Measurements from ENCODE around the gene STX1A. TPM values are rescaled to one million over a fixed set of nuclear protein-coding genes. Genes with fewer than 3 reads are reported as not detected.
"Not testable (repeated sequence)": the region's sequence is repeated elsewhere in the genome, so short reads cannot be mapped to it uniquely, and the experiment has no call there.

STX1A gene
- total RNA-seq, 1 donor from 2014 or later = 119 TPM

GRCh38 chr7:73721377-73721817 lies 1.9 kb upstream of the STX1A start:
- Mint-ChIP-seq H3K9me3 (ENCODE audit: unreplicated experiment) (peaks cover 4% of the 10 kb centered on the region), H3K27me3 (ENCODE audit: unreplicated experiment) (peaks cover 8% of the 10 kb centered on the region), H3K4me1 (ENCODE audit: low read depth, unreplicated experiment) (peaks cover 3% of the 10 kb centered on the region), H3K4me3 (ENCODE audit: unreplicated experiment) (no peak overlapping the region), H3K36me3 (ENCODE audit: unreplicated experiment) (no peaks in the 10 kb centered on the region), H3K27ac (ENCODE audit: unreplicated experiment) (no peak overlapping the region)
- no peak for TF ChIP-seq CTCF (IDR thresholded peaks at IDR 0.05; ENCODE audit: partially characterized antibody, unreplicated experiment)
- DNase-seq = no peak

GRCh38 chr7:73720443-73720842 lies 974 bp upstream of the STX1A start:
- H3K4me3 Mint-ChIP-seq (ENCODE audit: unreplicated experiment) = peak overlapping the region; percentile 84
- DNase-seq; H3K36me3 Mint-ChIP-seq (ENCODE audit: unreplicated experiment); H3K27me3 Mint-ChIP-seq (ENCODE audit: unreplicated experiment); H3K4me1 Mint-ChIP-seq (ENCODE audit: low read depth, unreplicated experiment); H3K9me3 Mint-ChIP-seq (ENCODE audit: unreplicated experiment): not testable (repeated sequence)
- peak overlapping the region; percentile 70 for H3K27ac Mint-ChIP-seq (ENCODE audit: unreplicated experiment)

- no peak for TF ChIP-seq CTCF (IDR thresholded peaks at IDR 0.05; ENCODE audit: partially characterized antibody, unreplicated experiment)
- DNase-seq = no peak
- Mint-ChIP-seq H3K27ac (ENCODE audit: unreplicated experiment) (peak overlapping the region; percentile 70), H3K36me3 (ENCODE audit: unreplicated experiment) (no peaks in the 10 kb centered on the region), H3K4me3 (ENCODE audit: unreplicated experiment) (peak overlapping the region; percentile 84), H3K4me1 (ENCODE audit: low read depth, unreplicated experiment) (peaks cover 7% of the 10 kb centered on the region), H3K9me3 (ENCODE audit: unreplicated experiment) (peaks cover 4% of the 10 kb centered on the region), H3K27me3 (ENCODE audit: unreplicated experiment) (peaks cover 9% of the 10 kb centered on the region)
Observed at GRCh38 chr7:73719806-73720169, 319 bp upstream of the STX1A start.

- peak overlapping the region; percentile 68 for H3K4me3 Mint-ChIP-seq (ENCODE audit: unreplicated experiment)
- DNase-seq = no peak
- TF ChIP-seq CTCF (IDR thresholded peaks at IDR 0.05; ENCODE audit: partially characterized antibody, unreplicated experiment) = no peak
- peaks cover 4% of the 10 kb centered on the region for H3K9me3 Mint-ChIP-seq (ENCODE audit: unreplicated experiment)
- no peaks in the 10 kb centered on the region for H3K36me3 Mint-ChIP-seq (ENCODE audit: unreplicated experiment)
- peaks cover 7% of the 10 kb centered on the region for H3K4me1 Mint-ChIP-seq (ENCODE audit: low read depth, unreplicated experiment)
- no peak overlapping the region for H3K27ac Mint-ChIP-seq (ENCODE audit: unreplicated experiment)
- H3K27me3 Mint-ChIP-seq (ENCODE audit: unreplicated experiment) = peaks cover 9% of the 10 kb centered on the region
Observed at GRCh38 chr7:73718438-73718881, 1.0 kb downstream of the STX1A start.

GRCh38 chr7:73717991-73718405 lies 1.5 kb downstream of the STX1A start:
- peak overlapping the region; percentile 67 for H3K4me3 Mint-ChIP-seq (ENCODE audit: unreplicated experiment)
- peaks cover 4% of the 10 kb centered on the region for H3K9me3 Mint-ChIP-seq (ENCODE audit: unreplicated experiment)
- H3K27ac Mint-ChIP-seq (ENCODE audit: unreplicated experiment) = no peak overlapping the region
- H3K4me1 Mint-ChIP-seq (ENCODE audit: low read depth, unreplicated experiment) = peaks cover 7% of the 10 kb centered on the region
- H3K36me3 Mint-ChIP-seq (ENCODE audit: unreplicated experiment) = peaks cover 2% of the 10 kb centered on the region
- TF ChIP-seq CTCF (IDR thresholded peaks at IDR 0.05; ENCODE audit: partially characterized antibody, unreplicated experiment) = no peak
- no peak for DNase-seq
- peaks cover 9% of the 10 kb centered on the region for H3K27me3 Mint-ChIP-seq (ENCODE audit: unreplicated experiment)
